Neural progenitor cell (in vitro differentiated cells): ENCODE data around the gene EZR. TPM values are rescaled to one million over a fixed set of nuclear protein-coding genes. Genes with fewer than 3 reads are reported as not detected.

Source experiments
- DNase-seq: peaks from one replicate; pipeline ENCODE4 v3.0.0-alpha.2; 2016; ENCODE audit warnings: low spot score
- H2AFZ ChIP-seq: fragments of 200-600 bp; sonication (generic); replicated peaks from 2 replicates; pipeline ENCODE4 v1.6.1; 2016; ENCODE audit warnings: antibody characterized with exemption
- H3F3A ChIP-seq: fragments of 200-600 bp; sonication (generic); 2 replicates; pipeline ENCODE4 v1.6.1; 2016; ENCODE audit warnings: antibody characterized with exemption, low read depth
- H3K27ac ChIP-seq: fragments of 200-600 bp; sonication (generic); 2 replicates; pipeline ENCODE4 v1.5.1; 2016; ENCODE audit warnings: mild to moderate bottlenecking
- H3K27me3 ChIP-seq: fragments of 200-600 bp; sonication (generic); 2 replicates; pipeline ENCODE4 v1.6.1; 2016; ENCODE audit warnings: mild to moderate bottlenecking, moderate library complexity
- H3K36me3 ChIP-seq: fragments of 200-600 bp; sonication (generic); 2 replicates; pipeline ENCODE4 v1.5.1; 2016
- H3K4me1 ChIP-seq: fragments of 200-600 bp; sonication (generic); 2 replicates; pipeline ENCODE4 v1.6.1; 2016; ENCODE audit warnings: mixed run types
- H3K4me2 ChIP-seq: fragments of 200-600 bp; sonication (generic); 2 replicates; pipeline ENCODE4 v1.6.1; 2016
- H3K4me3 ChIP-seq: fragments of 200-600 bp; sonication (generic); 2 replicates; pipeline ENCODE4 v1.5.1; 2016
- H3K79me2 ChIP-seq: fragments of 200-600 bp; sonication (generic); 2 replicates; pipeline ENCODE4 v1.6.1; 2016; ENCODE audit warnings: low read depth
- H3K9ac ChIP-seq: fragments of 200-600 bp; sonication (generic); 2 replicates; pipeline ENCODE4 v1.6.1; 2016
- H3K9me3 ChIP-seq: fragments of 200-600 bp; sonication (generic); 2 replicates; pipeline ENCODE4 v1.5.1; 2016; ENCODE audit warnings: low read depth
- H4K20me1 ChIP-seq: fragments of 200-600 bp; sonication (generic); 2 replicates; pipeline ENCODE4 v1.6.1; 2016; ENCODE audit warnings: low read depth
- H3K27ac Mint-ChIP-seq: 3 replicates; pipeline ENCODE4 v1.8.0; 2021; ENCODE audit warnings: mixed read lengths
- H3K27me3 Mint-ChIP-seq: 2 replicates; pipeline ENCODE4 v1.8.0; 2022; ENCODE audit warnings: low read depth, mild to moderate bottlenecking, inconsistent platforms, moderate library complexity, mixed read lengths; ENCODE audit not compliant: insufficient read depth
- H3K36me3 Mint-ChIP-seq: 3 replicates; pipeline ENCODE4 v1.8.0; 2021; ENCODE audit warnings: mixed read lengths
- H3K4me1 Mint-ChIP-seq: 3 replicates; pipeline ENCODE4 v1.8.0; 2021; ENCODE audit warnings: mixed read lengths
- H3K4me3 Mint-ChIP-seq: 3 replicates; pipeline ENCODE4 v1.8.0; 2021; ENCODE audit warnings: mild to moderate bottlenecking, moderate library complexity, mixed read lengths
- H3K9me3 Mint-ChIP-seq: 3 replicates; pipeline ENCODE4 v1.8.0; 2020; ENCODE audit warnings: mixed read lengths
- CTCF ChIP-seq: fragments of 200-600 bp; sonication (generic); IDR thresholded peaks from 2 replicates; pipeline ENCODE4 v1.5.1; 2017; ENCODE audit warnings: antibody characterized with exemption, mild to moderate bottlenecking
- EZH2 ChIP-seq: fragments of 200-600 bp; sonication (generic); IDR thresholded peaks from 2 replicates; pipeline ENCODE4 v1.6.1; 2017; ENCODE audit warnings: antibody characterized with exemption, mild to moderate bottlenecking, moderate library complexity
- EZH2phosphoT487 ChIP-seq: fragments of 200-600 bp; sonication (generic); IDR thresholded peaks from 2 replicates; pipeline ENCODE4 v1.6.1; 2017; ENCODE audit warnings: antibody characterized with exemption
- total RNA-seq: library from RNA; depleted of rRNA; stranded (reverse); fragments of >200 nt; gene quantifications from 2 replicates; pipeline ENCODE4 v1.2.3, GENCODE V29; 2015; ENCODE audit warnings: low replicate concordance

The EZR gene
- total RNA-seq, 1 donor from 2014 or later, result 52.0 TPM

GRCh38 chr6:158744986-158745430 is 74.2 kb downstream of the EZR start:
- H3F3A ChIP-seq, result no peaks in the 10 kb centered on the region
- no peak overlapping the region for H3K9ac ChIP-seq
- H3K27me3 ChIP-seq, result no peaks in the 10 kb centered on the region
- H3K36me3 ChIP-seq, result no peaks in the 10 kb centered on the region
- no peak overlapping the region for H3K27ac ChIP-seq
- peaks cover 9% of the 10 kb centered on the region for H3K4me1 ChIP-seq
- H3K79me2 ChIP-seq, result no peaks in the 10 kb centered on the region
- Mint-ChIP-seq H3K4me3 (no peak overlapping the region), H3K27me3 (no peaks in the 10 kb centered on the region), H3K4me1 (peaks cover 16% of the 10 kb centered on the region), H3K9me3 (peaks cover 2% of the 10 kb centered on the region), H3K36me3 (no peaks in the 10 kb centered on the region), H3K27ac (no peak overlapping the region)
- no peaks in the 10 kb centered on the region for H3K9me3 ChIP-seq
- H4K20me1 ChIP-seq, result no peaks in the 10 kb centered on the region
- no peak for TF ChIP-seq CTCF
- no peak overlapping the region for H2AFZ ChIP-seq
- H3K4me3 ChIP-seq, result no peak overlapping the region
- no peak overlapping the region for H3K4me2 ChIP-seq
- DNase-seq, result no peak

GRCh38 chr6:158743033-158743651 is 76.0 kb downstream of the EZR start:
- Histone ChIP-seq H3K9ac (no peak overlapping the region), H3K4me2 (no peak overlapping the region), H2AFZ (no peak overlapping the region), H3K36me3 (no peaks in the 10 kb centered on the region), H3K4me1 (peaks cover 9% of the 10 kb centered on the region), H3K9me3 (no peaks in the 10 kb centered on the region), H3K27me3 (no peaks in the 10 kb centered on the region), H3F3A (no peaks in the 10 kb centered on the region), H3K79me2 (no peaks in the 10 kb centered on the region), H3K4me3 (no peak overlapping the region), H4K20me1 (no peaks in the 10 kb centered on the region), H3K27ac (no peak overlapping the region)
- no peak for TF ChIP-seq CTCF
- no peak for TF ChIP-seq EZH2phosphoT487
- no peak for TF ChIP-seq EZH2
- H3K9me3 Mint-ChIP-seq, result peaks cover 6% of the 10 kb centered on the region
- no peak overlapping the region for H3K27ac Mint-ChIP-seq
- DNase-seq, result no peak
- no peak overlapping the region for H3K4me3 Mint-ChIP-seq
- peaks cover 16% of the 10 kb centered on the region for H3K4me1 Mint-ChIP-seq
- H3K27me3 Mint-ChIP-seq, result no peaks in the 10 kb centered on the region
- H3K36me3 Mint-ChIP-seq, result no peaks in the 10 kb centered on the region

GRCh38 chr6:158739673-158740072 is 79.5 kb downstream of the EZR start:
- peaks cover 6% of the 10 kb centered on the region for H3K9me3 Mint-ChIP-seq
- no peaks in the 10 kb centered on the region for H4K20me1 ChIP-seq
- DNase-seq, result no peak
- H3K27ac ChIP-seq, result no peak overlapping the region
- H3K4me1 Mint-ChIP-seq, result peaks cover 12% of the 10 kb centered on the region
- H3K27ac Mint-ChIP-seq, result no peak overlapping the region
- H3K36me3 ChIP-seq, result no peaks in the 10 kb centered on the region
- no peaks in the 10 kb centered on the region for H3K36me3 Mint-ChIP-seq
- H3K27me3 ChIP-seq, result no peaks in the 10 kb centered on the region
- no peak overlapping the region for H3K4me2 ChIP-seq
- TF ChIP-seq EZH2phosphoT487, result no peak
- no peak for TF ChIP-seq CTCF
- no peak for TF ChIP-seq EZH2
- H3K79me2 ChIP-seq, result no peaks in the 10 kb centered on the region
- no peaks in the 10 kb centered on the region for H3K9me3 ChIP-seq
- H3K4me3 ChIP-seq, result no peak overlapping the region
- no peaks in the 10 kb centered on the region for H3K27me3 Mint-ChIP-seq
- H3K4me3 Mint-ChIP-seq, result no peak overlapping the region
- H3F3A ChIP-seq, result no peaks in the 10 kb centered on the region
- H3K9ac ChIP-seq, result no peak overlapping the region
- no peak overlapping the region for H2AFZ ChIP-seq
- H3K4me1 ChIP-seq, result peaks cover 9% of the 10 kb centered on the region
